ENCODE results near the gene CRYGN. TPM values are rescaled to one million over a fixed set of nuclear protein-coding genes. Genes with fewer than 3 reads are reported as not detected.

CRYGN gene, protein sequence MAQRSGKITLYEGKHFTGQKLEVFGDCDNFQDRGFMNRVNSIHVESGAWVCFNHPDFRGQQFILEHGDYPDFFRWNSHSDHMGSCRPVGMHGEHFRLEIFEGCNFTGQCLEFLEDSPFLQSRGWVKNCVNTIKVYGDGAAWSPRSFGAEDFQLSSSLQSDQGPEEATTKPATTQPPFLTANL
- under 1 TPM in 1 of 2 experiments, not detected in 1; 0.25 TPM for total RNA-seq

DNA sequence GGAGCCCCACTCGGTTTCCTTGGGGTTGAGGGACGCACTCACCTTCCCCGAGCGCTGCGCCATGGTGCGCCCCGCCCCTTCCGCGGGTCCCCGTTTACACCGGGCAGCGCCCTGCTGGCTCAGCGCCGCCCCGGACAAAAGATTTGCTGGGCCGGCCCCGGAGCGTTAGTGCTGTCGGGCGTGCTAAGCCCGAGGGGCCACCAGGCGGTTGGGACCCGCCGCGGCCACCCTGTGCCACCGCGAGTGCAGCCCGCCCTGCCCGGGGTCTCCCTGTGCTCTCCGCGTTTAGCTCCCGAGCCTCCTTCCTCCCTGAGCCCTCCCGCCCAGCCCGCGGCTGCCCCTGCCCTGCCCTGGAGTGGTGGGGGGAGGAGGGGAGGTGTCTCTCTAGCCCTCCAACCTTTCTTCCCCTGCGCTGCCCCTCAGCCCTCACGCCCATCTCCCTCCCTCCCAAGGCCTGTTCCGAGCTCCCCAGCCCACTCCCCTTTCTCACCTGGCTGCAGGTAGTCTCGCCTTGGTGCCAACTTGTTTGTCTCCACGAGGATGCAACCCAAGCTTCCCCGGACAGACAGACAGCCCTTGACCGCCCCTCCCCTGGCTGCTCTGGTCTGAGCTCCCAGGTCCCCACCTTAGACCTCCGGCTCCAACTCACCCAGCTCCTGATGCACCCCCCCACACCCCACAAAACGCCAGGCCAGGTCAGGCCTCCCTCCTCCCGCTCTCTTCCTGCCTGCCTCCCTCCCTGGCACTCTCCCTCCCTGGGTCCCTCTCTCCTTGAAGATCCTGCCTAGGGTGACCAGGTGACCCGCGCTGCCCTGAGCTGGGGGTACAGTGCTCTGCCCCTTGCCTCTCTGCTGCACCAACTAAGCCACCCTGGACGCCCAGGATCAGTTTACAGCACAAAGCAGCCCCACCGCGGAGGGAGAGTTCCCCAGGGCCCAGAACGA, at the start of gene CRYGN:
Gene CRYGN (minus strand): TSS at position 287 of the 944 bp plus-strand sequence. CDS start 224 bp downstream, at position 63.
- Mint-ChIP-seq H3K27me3 (peaks cover 14% of the 10 kb centered on the region), H3K9me3 (no peaks in the 10 kb centered on the region), H3K36me3 (ENCODE audit: low read depth) (no peaks in the 10 kb centered on the region), H3K4me3 (no peak within 1 kb of the TSS), H3K4me1 (peaks cover 25% of the 10 kb centered on the region), H3K27ac (peak within 1 kb of the TSS; percentile 67)
- POLR2A ChIA-PET, result no interaction called here
- CTCF ChIA-PET, result interaction anchor here (0.6 to 1.5 kb wide), 4 partner anchors 8 to 157 kb away, joined by 3 to 6 read pairs (median 3); no protein-coding TSS in a partner anchor
- DNase-seq, result no peak

DNA sequence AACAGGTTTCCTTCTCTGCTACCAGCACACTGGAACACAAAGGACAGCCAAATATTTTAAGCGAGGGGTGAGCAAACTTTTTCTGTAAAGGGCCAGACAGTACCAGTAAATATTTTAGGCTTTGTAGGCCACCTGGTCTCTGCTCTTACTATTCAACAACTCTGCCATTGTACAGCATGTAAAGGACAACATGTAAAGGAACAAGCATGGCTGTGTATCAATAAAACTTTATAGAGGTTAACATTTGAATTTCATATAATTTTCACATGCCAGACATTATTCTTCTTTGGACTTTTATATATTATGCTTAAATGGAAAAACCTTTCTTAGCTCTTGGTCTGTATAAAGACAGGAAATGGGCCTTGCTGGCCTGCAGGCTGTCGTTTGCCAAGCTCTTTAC, 49.6 kb upstream of the CRYGN start:
- Mint-ChIP-seq H3K4me3 (no peak overlapping the region), H3K4me1 (peaks cover 15% of the 10 kb centered on the region), H3K9me3 (no peaks in the 10 kb centered on the region), H3K27ac (no peak overlapping the region), H3K36me3 (ENCODE audit: low read depth) (peaks cover 41% of the 10 kb centered on the region), H3K27me3 (no peaks in the 10 kb centered on the region)
- CTCF ChIA-PET, result no interaction called here
- POLR2A ChIA-PET, result no interaction called here
- no peak for DNase-seq

DNA sequence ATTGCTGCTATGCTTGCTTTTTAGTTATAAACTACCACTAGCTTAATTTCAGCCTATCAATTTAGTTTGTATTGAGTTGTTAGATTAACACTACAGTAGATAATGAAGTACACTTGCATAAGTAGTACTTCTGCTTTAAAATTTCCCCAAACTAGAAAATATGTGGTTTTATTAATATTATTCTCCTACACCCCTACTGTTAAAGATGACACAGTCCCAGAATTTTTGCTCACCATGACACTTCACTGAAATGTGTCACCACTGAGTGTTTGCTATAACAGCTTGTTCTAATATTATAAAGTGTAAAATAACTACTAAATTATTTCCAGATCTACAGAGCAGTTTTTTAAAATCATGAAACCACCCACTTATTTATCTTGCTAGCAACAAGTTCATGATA, 48.2 kb upstream of the CRYGN start:
- Mint-ChIP-seq H3K4me3 (no peak overlapping the region), H3K27me3 (no peaks in the 10 kb centered on the region), H3K9me3 (no peaks in the 10 kb centered on the region), H3K36me3 (ENCODE audit: low read depth) (peaks cover 51% of the 10 kb centered on the region), H3K27ac (no peak overlapping the region), H3K4me1 (peaks cover 7% of the 10 kb centered on the region)
- DNase-seq, result no peak
- ChIA-PET CTCF (interaction anchor here (1.1 to 1.6 kb wide), 2 partner anchors 9 to 11 kb away, joined by 3 to 4 read pairs; no protein-coding TSS in a partner anchor), POLR2A (no interaction called here)

- Mint-ChIP-seq H3K27me3 (no peaks in the 10 kb centered on the region), H3K9me3 (no peaks in the 10 kb centered on the region), H3K4me1 (peaks cover 14% of the 10 kb centered on the region), H3K36me3 (ENCODE audit: low read depth) (peaks cover 60% of the 10 kb centered on the region), H3K27ac (no peak overlapping the region), H3K4me3 (no peak overlapping the region)
- ChIA-PET POLR2A (no interaction called here), CTCF (interaction anchor here (1.1 to 1.8 kb wide), 2 partner anchors 12 to 38 kb away, joined by 3 to 5 read pairs; no protein-coding TSS in a partner anchor)
- no peak for DNase-seq
Observed at GRCh38 chr7:151487228-151487627, 47.3 kb upstream of the CRYGN start.

DNA sequence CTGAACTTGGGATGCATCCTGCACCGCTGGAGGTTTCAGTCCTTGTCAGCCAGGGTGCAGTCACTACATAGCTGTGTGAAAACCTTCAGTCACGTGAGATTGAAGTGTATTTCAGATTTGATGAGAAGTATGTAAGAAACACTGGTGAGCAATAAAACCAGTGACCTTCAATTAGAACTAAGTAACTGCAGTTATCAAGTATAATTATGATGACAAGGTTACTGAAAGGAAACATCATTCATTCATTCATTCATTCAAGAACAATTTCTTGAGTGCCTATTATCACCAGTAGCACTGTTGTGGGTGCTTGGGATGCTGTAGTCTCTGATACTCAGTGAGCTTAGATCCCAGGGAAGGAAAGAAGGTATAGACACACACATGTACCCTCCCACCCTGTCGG, 46.1 kb upstream of the CRYGN start:
- no peak for DNase-seq
- Mint-ChIP-seq H3K27ac (no peak overlapping the region), H3K27me3 (no peaks in the 10 kb centered on the region), H3K4me1 (peaks cover 16% of the 10 kb centered on the region), H3K36me3 (ENCODE audit: low read depth) (peaks cover 69% of the 10 kb centered on the region), H3K4me3 (no peak overlapping the region), H3K9me3 (no peaks in the 10 kb centered on the region)
- ChIA-PET POLR2A (no interaction called here), CTCF (interaction anchor here (0.6 to 1.8 kb wide), 4 partner anchors 15 to 37 kb away, joined by 3 to 5 read pairs (median 3); no protein-coding TSS in a partner anchor)

- CTCF ChIA-PET, result interaction anchor here (0.8 to 1.4 kb wide), 3 partner anchors 14 to 20 kb away, joined by 3 to 4 read pairs (median 3); no protein-coding TSS in a partner anchor
- DNase-seq, result no peak
- Mint-ChIP-seq H3K27me3 (no peaks in the 10 kb centered on the region), H3K9me3 (no peaks in the 10 kb centered on the region), H3K36me3 (ENCODE audit: low read depth) (peaks cover 65% of the 10 kb centered on the region), H3K27ac (no peak overlapping the region), H3K4me3 (no peak overlapping the region), H3K4me1 (peaks cover 18% of the 10 kb centered on the region)
- POLR2A ChIA-PET, result interaction anchor here (0.6 kb wide), 1 partner anchor 25 kb away, joined by 3 read pairs; no protein-coding TSS in a partner anchor
Observed at GRCh38 chr7:151484971-151485707, 45.2 kb upstream of the CRYGN start.

- H3K36me3 Mint-ChIP-seq (ENCODE audit: low read depth), result peaks cover 59% of the 10 kb centered on the region
- H3K27me3 Mint-ChIP-seq, result no peaks in the 10 kb centered on the region
- H3K27ac Mint-ChIP-seq, result no peak overlapping the region
- POLR2A ChIA-PET, result no interaction called here
- CTCF ChIA-PET, result interaction anchor here (2.1 kb wide), 1 partner anchor 8 kb away, joined by 6 read pairs; no protein-coding TSS in a partner anchor
- no peaks in the 10 kb centered on the region for H3K9me3 Mint-ChIP-seq
- DNase-seq, result no peak
- H3K4me3 Mint-ChIP-seq, result no peak overlapping the region
- H3K4me1 Mint-ChIP-seq, result peaks cover 25% of the 10 kb centered on the region
Observed at GRCh38 chr7:151483711-151483983, 43.7 kb upstream of the CRYGN start.

GRCh38 chr7:151482883-151483710, 43.2 kb upstream of the CRYGN start:
- Mint-ChIP-seq H3K36me3 (ENCODE audit: low read depth) (peaks cover 59% of the 10 kb centered on the region), H3K4me3 (no peak overlapping the region), H3K27me3 (no peaks in the 10 kb centered on the region), H3K4me1 (peaks cover 25% of the 10 kb centered on the region), H3K27ac (no peak overlapping the region), H3K9me3 (no peaks in the 10 kb centered on the region)
- ChIA-PET CTCF (interaction anchor here (0.6 to 2.1 kb wide), 2 partner anchors 8 to 55 kb away, joined by 5 to 6 read pairs; no protein-coding TSS in a partner anchor), POLR2A (no interaction called here)
- no peak for DNase-seq

DNA sequence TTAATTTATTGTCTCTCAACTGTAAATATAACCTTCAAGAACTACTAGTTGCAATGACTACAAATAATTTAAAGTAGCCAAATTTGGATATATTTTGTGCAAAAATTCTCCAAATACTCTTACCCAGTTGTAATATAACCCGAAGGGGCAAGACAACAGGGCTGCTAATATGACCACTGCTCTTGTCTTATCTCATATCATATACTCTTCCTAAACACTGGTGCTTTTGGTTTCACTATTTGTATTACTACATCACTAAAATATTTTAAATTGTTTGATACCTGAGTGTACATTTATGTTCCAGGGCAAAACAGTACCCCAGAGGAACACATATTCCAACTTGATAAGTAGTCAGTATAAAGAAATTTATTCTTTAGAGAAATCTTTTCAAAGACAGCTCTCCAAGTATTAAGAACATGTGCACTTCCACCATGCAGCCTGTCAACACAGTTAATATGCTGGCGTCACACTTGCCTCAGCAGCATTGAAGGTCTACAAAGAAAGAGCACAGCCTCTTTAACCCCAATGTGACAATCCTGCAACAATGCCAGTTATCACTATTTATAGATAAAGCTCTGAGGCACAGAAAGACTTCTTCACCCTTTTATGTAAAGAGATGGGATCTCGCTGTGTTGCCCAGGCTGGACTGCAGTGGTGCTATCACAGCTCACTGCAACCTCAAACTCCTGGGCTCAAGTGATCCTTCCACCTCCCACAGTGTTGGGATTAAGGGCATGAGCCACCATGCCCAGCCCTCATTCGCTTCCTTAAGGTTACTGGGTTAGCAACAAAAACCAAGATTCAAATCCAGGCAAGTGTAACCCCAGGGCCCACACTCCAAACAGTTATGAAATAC, 41.9 kb upstream of the CRYGN start:
- ChIA-PET POLR2A (no interaction called here), CTCF (interaction anchor here (2.1 kb wide), 1 partner anchor 9 kb away, joined by 6 read pairs; no protein-coding TSS in a partner anchor)
- Mint-ChIP-seq H3K4me1 (peaks cover 25% of the 10 kb centered on the region), H3K36me3 (ENCODE audit: low read depth) (peaks cover 61% of the 10 kb centered on the region), H3K9me3 (no peaks in the 10 kb centered on the region), H3K27me3 (no peaks in the 10 kb centered on the region), H3K4me3 (no peak overlapping the region), H3K27ac (no peak overlapping the region)
- DNase-seq, result no peak

GRCh38 chr7:151477867-151478266, 37.9 kb upstream of the CRYGN start:
- Mint-ChIP-seq H3K27me3 (no peaks in the 10 kb centered on the region), H3K9me3 (no peaks in the 10 kb centered on the region), H3K36me3 (ENCODE audit: low read depth) (peaks cover 58% of the 10 kb centered on the region), H3K27ac (no peak overlapping the region), H3K4me3 (no peak overlapping the region), H3K4me1 (peaks cover 39% of the 10 kb centered on the region)
- ChIA-PET POLR2A (no interaction called here), CTCF (no interaction called here)
- DNase-seq, result no peak

GRCh38 chr7:151472644-151473380, 32.9 kb upstream of the CRYGN start:
- Mint-ChIP-seq H3K36me3 (ENCODE audit: low read depth) (peaks cover 81% of the 10 kb centered on the region), H3K27me3 (no peaks in the 10 kb centered on the region), H3K4me1 (peaks cover 50% of the 10 kb centered on the region), H3K4me3 (no peak overlapping the region), H3K27ac (peak overlapping the region; percentile 67), H3K9me3 (no peaks in the 10 kb centered on the region)
- ChIA-PET CTCF (interaction anchor here (1.2 kb wide), 1 partner anchor 104 kb away, joined by 5 read pairs; no protein-coding TSS in a partner anchor), POLR2A (no interaction called here)
- no peak for DNase-seq
